ENCODE results near the gene SRBD1.
"Not testable (repeated sequence)": the region's sequence is repeated elsewhere in the genome, so short reads cannot be mapped to it uniquely, and the experiment has no call there.

The SRBD1 gene

DNA sequence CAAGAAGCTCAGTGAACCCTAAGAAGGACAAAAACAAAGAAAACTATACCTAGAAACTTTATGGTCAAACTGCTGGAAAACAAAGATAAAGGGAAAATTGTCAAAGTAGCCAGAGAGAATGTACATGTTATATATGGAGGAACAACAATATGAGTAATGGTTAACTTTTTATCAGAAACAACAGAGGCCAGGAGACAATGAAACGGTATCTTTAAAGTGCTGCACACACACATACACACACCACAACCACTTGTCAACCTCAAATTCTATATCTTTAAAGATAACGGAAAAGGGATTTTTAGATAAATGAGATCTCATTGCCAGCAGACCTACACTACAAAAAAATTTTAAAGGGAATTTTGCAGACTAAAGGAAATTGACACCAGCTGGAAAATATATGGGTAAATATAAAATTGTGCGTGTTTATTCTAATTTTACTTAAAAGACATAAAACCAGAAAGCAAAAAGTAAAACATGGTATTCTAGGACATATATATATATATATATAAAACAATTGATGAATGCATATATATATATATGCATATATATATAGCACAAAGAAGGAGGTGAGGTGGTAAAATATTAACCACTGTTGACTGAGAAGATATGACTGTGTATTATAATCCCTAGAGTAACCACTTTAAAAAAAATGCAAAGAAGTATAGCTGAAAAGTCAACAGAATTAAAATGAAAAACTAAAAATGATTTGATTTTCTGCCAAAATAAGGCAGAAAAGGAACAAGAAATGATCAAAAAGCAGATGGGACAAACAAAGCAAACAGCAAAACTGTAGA lies 172.0 kb downstream of the SRBD1 start:
- Histone ChIP-seq H3K36me3 (ENCODE audit: control insufficient read depth in 1 of 2, insufficient read depth in 2 of 2, low read length in 2 of 2) (no peaks in the 10 kb centered on the region), H3K27me3 (ENCODE audit: low read depth, low read length) (no peaks in the 10 kb centered on the region), H3K27ac (ENCODE audit: low read length) (no peak overlapping the region), H3K4me3 (ENCODE audit: low read depth in 1 of 2, low read length in 2 of 2) (no peak overlapping the region), H3K4me1 (ENCODE audit: control insufficient read depth in 1 of 2, insufficient read depth in 2 of 2, low read length in 2 of 2) (peaks cover 0 to 3% of the 10 kb centered on the region in 2 donors), H3K9me3 (ENCODE audit: control insufficient read depth in 1 of 2, low read length in 2 of 2) (no peaks in the 10 kb centered on the region)

- no peak overlapping the region for H3K4me3 ChIP-seq (ENCODE audit: low read depth in 1 of 2, low read length in 2 of 2)
- no peaks in the 10 kb centered on the region for H3K36me3 ChIP-seq (ENCODE audit: control insufficient read depth in 1 of 2, insufficient read depth in 2 of 2, low read length in 2 of 2)
- H3K9me3 ChIP-seq (ENCODE audit: control insufficient read depth in 1 of 2, low read length in 2 of 2) = no peaks in the 10 kb centered on the region
- H3K27me3 ChIP-seq (ENCODE audit: low read depth, low read length) = no peaks in the 10 kb centered on the region
- no peak overlapping the region for H3K27ac ChIP-seq (ENCODE audit: low read length)
- H3K4me1 ChIP-seq (ENCODE audit: control insufficient read depth in 1 of 2, insufficient read depth in 2 of 2, low read length in 2 of 2) = peaks cover 0 to 3% of the 10 kb centered on the region in 2 donors
Measured at GRCh38 chr2:45436456-45436855, 174.6 kb downstream of the SRBD1 start.

DNA sequence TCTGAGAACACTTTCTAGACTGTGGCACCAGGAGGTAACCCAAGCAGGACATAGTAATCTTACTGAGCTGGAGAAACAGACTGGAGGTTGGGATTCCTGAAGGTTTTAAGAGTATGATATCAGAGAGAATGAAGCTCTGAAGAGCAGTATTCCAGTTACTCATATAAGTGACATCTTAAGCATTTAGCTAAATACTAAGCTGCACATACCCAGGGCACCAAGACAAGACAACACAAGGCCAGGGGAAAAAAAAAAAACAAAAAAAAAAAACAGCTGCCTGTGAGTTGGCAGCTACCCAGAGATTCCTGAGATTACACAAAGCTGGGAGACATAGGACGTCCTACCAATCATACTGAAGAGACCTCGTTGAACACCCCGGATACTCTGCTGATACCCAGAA lies 175.8 kb downstream of the SRBD1 start:
- H3K9me3 ChIP-seq (ENCODE audit: control insufficient read depth in 1 of 2, low read length in 2 of 2) = no peaks in the 10 kb centered on the region
- peaks cover 0 to 3% of the 10 kb centered on the region in 2 donors for H3K4me1 ChIP-seq (ENCODE audit: control insufficient read depth in 1 of 2, insufficient read depth in 2 of 2, low read length in 2 of 2)
- no peak overlapping the region for H3K4me3 ChIP-seq (ENCODE audit: low read depth in 1 of 2, low read length in 2 of 2)

GRCh38 chr2:45433363-45433762 lies 177.7 kb downstream of the SRBD1 start:
- Histone ChIP-seq H3K36me3 (ENCODE audit: control insufficient read depth in 1 of 2, insufficient read depth in 2 of 2, low read length in 2 of 2) (no peaks in the 10 kb centered on the region), H3K27ac (ENCODE audit: low read length) (no peak overlapping the region), H3K4me3 (ENCODE audit: low read depth in 1 of 2, low read length in 2 of 2) (no peak overlapping the region), H3K27me3 (ENCODE audit: low read depth, low read length) (no peaks in the 10 kb centered on the region), H3K9me3 (ENCODE audit: control insufficient read depth in 1 of 2, low read length in 2 of 2) (no peaks in the 10 kb centered on the region), H3K4me1 (ENCODE audit: control insufficient read depth in 1 of 2, insufficient read depth in 2 of 2, low read length in 2 of 2) (peaks cover 0 to 3% of the 10 kb centered on the region in 2 donors)

More for the DNA sequence above, 175.8 kb downstream of the SRBD1 start:
- no peaks in the 10 kb centered on the region for H3K36me3 ChIP-seq (ENCODE audit: control insufficient read depth in 1 of 2, insufficient read depth in 2 of 2, low read length in 2 of 2)
- no peaks in the 10 kb centered on the region for H3K27me3 ChIP-seq (ENCODE audit: low read depth, low read length)
- no peak overlapping the region for H3K27ac ChIP-seq (ENCODE audit: low read length)

GRCh38 chr2:45432406-45432805 lies 178.7 kb downstream of the SRBD1 start:
- Histone ChIP-seq H3K27me3 (ENCODE audit: low read depth, low read length) (no peaks in the 10 kb centered on the region), H3K9me3 (ENCODE audit: control insufficient read depth in 1 of 2, low read length in 2 of 2) (no peaks in the 10 kb centered on the region), H3K4me1 (ENCODE audit: control insufficient read depth in 1 of 2, insufficient read depth in 2 of 2, low read length in 2 of 2) (peaks cover 0 to 3% of the 10 kb centered on the region in 2 donors), H3K27ac (ENCODE audit: low read length) (no peak overlapping the region), H3K36me3 (ENCODE audit: control insufficient read depth in 1 of 2, insufficient read depth in 2 of 2, low read length in 2 of 2) (no peaks in the 10 kb centered on the region), H3K4me3 (ENCODE audit: low read depth in 1 of 2, low read length in 2 of 2) (no peak overlapping the region)

DNA sequence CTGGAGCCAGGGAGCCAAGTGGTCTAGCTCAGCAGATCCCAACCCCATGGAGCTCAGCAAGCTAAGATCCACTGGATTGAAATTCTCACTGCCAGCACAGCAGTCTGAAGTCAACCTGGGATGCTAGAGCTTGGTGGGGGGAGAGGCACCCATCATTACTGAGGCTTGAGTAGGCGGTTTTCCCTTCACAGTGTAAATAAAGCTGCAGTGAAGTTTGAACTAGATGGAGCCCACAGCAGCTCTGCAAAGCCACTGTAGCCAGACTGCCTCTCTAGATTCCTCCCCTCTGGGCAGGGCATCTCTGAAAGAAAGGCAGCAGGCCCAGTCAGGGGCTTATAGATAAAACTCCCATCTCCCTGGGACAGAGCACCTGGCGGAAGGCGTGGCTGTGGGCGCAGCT lies 185.0 kb downstream of the SRBD1 start:
- not testable (repeated sequence) for H3K36me3 ChIP-seq (ENCODE audit: control insufficient read depth in 1 of 2, insufficient read depth in 2 of 2, low read length in 2 of 2); H3K4me3 ChIP-seq (ENCODE audit: low read depth in 1 of 2, low read length in 2 of 2); H3K27ac ChIP-seq (ENCODE audit: low read length); H3K27me3 ChIP-seq (ENCODE audit: low read depth, low read length); H3K9me3 ChIP-seq (ENCODE audit: control insufficient read depth in 1 of 2, low read length in 2 of 2); H3K4me1 ChIP-seq (ENCODE audit: control insufficient read depth in 1 of 2, insufficient read depth in 2 of 2, low read length in 2 of 2)

GRCh38 chr2:45422921-45423320 lies 188.1 kb downstream of the SRBD1 start:
- H3K4me3 ChIP-seq (ENCODE audit: low read depth in 1 of 2, low read length in 2 of 2) = no peak overlapping the region
- no peaks in the 10 kb centered on the region for H3K4me1 ChIP-seq (ENCODE audit: control insufficient read depth in 1 of 2, insufficient read depth in 2 of 2, low read length in 2 of 2)
- no peaks in the 10 kb centered on the region for H3K9me3 ChIP-seq (ENCODE audit: control insufficient read depth in 1 of 2, low read length in 2 of 2)
- H3K27me3 ChIP-seq (ENCODE audit: low read depth, low read length) = no peaks in the 10 kb centered on the region
- no peak overlapping the region for H3K27ac ChIP-seq (ENCODE audit: low read length)
- H3K36me3 ChIP-seq (ENCODE audit: control insufficient read depth in 1 of 2, insufficient read depth in 2 of 2, low read length in 2 of 2) = peaks cover 4 to 5% of the 10 kb centered on the region in 2 donors

DNA sequence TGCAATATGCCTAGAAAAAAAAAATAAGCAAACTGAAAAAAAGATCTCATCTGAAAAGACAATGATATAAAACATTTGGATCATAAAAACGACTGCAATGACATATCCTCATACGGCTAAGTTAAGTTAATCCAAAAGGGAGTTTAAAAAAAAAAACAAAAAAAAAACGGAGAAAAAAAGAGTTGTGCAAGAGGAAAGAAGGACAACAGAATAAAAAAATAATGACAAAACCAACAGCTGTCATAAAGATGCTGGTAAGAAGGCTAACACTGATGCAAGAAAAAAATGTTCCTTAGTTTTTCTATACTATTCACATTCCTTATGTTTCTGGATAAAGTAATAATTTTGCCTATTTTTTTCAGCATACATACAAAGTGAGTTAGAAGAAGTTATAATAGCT lies 192.5 kb downstream of the SRBD1 start:
- Histone ChIP-seq H3K27ac (ENCODE audit: low read length) (no peak overlapping the region), H3K4me1 (ENCODE audit: control insufficient read depth in 1 of 2, insufficient read depth in 2 of 2, low read length in 2 of 2) (no peaks in the 10 kb centered on the region)

DNA sequence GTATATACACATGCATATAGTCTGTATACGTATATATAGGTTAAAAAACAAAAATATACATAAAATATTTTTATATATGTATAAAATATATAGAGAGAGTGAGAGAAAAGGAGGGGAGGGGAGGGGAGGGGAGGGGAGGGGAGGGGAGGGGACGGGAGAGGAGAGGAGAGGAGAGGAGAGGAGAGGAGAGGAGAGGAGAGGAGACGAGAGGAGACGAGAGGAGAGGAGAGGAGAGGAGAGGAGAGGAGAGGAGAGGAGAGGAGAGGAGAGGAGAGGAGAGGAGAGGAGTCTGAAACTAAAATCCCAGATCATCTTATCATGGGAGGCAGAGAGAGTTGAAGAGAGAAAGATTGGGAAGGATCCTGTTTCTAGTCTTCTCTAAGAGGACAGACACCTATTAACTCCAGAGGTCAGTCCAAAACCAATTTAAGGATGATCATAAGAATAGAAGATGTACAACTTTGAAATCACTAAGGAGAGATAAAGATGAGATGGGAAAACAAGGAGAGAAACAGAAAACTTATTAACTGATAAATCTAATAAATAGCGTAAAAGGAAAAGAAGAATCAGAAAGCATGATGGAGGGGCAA lies 195.4 kb downstream of the SRBD1 start:
- H3K9me3 ChIP-seq (ENCODE audit: control insufficient read depth in 1 of 2, low read length in 2 of 2) = no peaks in the 10 kb centered on the region
- peaks cover 8 to 16% of the 10 kb centered on the region in 2 donors for H3K36me3 ChIP-seq (ENCODE audit: control insufficient read depth in 1 of 2, insufficient read depth in 2 of 2, low read length in 2 of 2)
- no peak overlapping the region for H3K27ac ChIP-seq (ENCODE audit: low read length)
- no peak overlapping the region for H3K4me3 ChIP-seq (ENCODE audit: low read depth in 1 of 2, low read length in 2 of 2)
- H3K27me3 ChIP-seq (ENCODE audit: low read depth, low read length) = no peaks in the 10 kb centered on the region
- H3K4me1 ChIP-seq (ENCODE audit: control insufficient read depth in 1 of 2, insufficient read depth in 2 of 2, low read length in 2 of 2) = no peaks in the 10 kb centered on the region

More for the DNA sequence above, 192.5 kb downstream of the SRBD1 start:
- Histone ChIP-seq H3K36me3 (ENCODE audit: control insufficient read depth in 1 of 2, insufficient read depth in 2 of 2, low read length in 2 of 2) (peaks cover 8 to 16% of the 10 kb centered on the region in 2 donors), H3K9me3 (ENCODE audit: control insufficient read depth in 1 of 2, low read length in 2 of 2) (no peaks in the 10 kb centered on the region), H3K4me3 (ENCODE audit: low read depth in 1 of 2, low read length in 2 of 2) (no peak overlapping the region), H3K27me3 (ENCODE audit: low read depth, low read length) (no peaks in the 10 kb centered on the region)

DNA sequence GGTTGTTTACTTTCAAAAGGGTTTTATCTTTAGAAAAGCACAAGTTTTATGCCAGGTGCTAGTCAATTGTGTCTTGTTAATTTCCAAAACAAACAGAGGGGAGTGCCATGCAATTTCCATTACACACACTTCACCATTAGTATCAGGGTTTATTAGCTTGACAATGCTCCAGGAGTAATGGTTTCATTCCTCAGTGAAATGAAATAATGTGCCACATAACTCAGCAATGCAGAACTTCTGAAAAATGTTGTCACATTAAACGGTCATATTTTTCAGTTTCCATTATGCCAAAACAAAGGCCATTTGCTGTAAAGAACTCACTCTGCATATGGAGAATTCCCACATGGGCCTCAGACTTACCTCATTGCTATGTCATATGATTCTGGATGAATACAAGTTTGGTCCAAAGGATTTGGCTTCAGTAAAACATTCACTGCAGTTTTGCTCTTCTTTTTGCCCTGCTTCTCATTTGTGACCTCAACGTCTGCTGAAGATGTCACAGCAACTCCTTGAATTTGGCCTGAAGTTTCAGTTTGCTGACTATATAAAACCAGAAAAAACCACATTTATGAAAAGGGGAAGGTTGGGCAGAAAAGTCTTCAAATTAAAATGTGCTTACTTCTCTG lies 198.2 kb downstream of the SRBD1 start:
- Histone ChIP-seq H3K4me3 (ENCODE audit: low read depth in 1 of 2, low read length in 2 of 2) (no peak overlapping the region), H3K36me3 (ENCODE audit: control insufficient read depth in 1 of 2, insufficient read depth in 2 of 2, low read length in 2 of 2) (peaks cover 4 to 10% of the 10 kb centered on the region in 2 donors), H3K4me1 (ENCODE audit: control insufficient read depth in 1 of 2, insufficient read depth in 2 of 2, low read length in 2 of 2) (no peaks in the 10 kb centered on the region), H3K27me3 (ENCODE audit: low read depth, low read length) (no peaks in the 10 kb centered on the region), H3K9me3 (ENCODE audit: control insufficient read depth in 1 of 2, low read length in 2 of 2) (no peaks in the 10 kb centered on the region), H3K27ac (ENCODE audit: low read length) (no peak overlapping the region)

DNA sequence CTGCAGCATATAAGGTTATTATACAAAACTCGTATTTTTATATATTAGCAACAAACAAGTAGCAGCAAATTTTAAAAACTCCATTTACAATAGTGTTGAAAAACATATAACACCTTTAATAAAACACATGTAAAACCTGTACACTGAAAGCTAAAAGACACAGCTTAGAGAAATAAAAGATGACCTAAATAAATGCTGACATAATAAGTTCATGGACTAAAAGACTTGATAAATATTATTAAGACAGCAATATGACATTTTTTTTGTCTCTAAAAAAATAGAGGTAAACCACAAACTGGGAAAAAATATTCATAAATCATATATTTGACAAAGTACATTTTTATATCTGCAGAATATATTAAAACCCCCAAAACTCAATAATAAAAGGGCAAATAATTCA lies 201.4 kb downstream of the SRBD1 start:
- H3K4me3 ChIP-seq (ENCODE audit: low read depth in 1 of 2, low read length in 2 of 2) = no peak overlapping the region
- H3K27me3 ChIP-seq (ENCODE audit: low read depth, low read length) = no peaks in the 10 kb centered on the region
- no peaks in the 10 kb centered on the region for H3K9me3 ChIP-seq (ENCODE audit: control insufficient read depth in 1 of 2, low read length in 2 of 2)
- no peaks in the 10 kb centered on the region for H3K36me3 ChIP-seq (ENCODE audit: control insufficient read depth in 1 of 2, insufficient read depth in 2 of 2, low read length in 2 of 2)
- H3K4me1 ChIP-seq (ENCODE audit: control insufficient read depth in 1 of 2, insufficient read depth in 2 of 2, low read length in 2 of 2) = no peaks in the 10 kb centered on the region
- no peak overlapping the region for H3K27ac ChIP-seq (ENCODE audit: low read length)
